Superior temporal gyrus (tissue), 1 donor: ENCODE results near the gene ADAMTS17.
A peak's percentile ranks its signal among the peaks of the same experiment; 100 is the strongest.

Experiments used
- DNase-seq: peaks from one replicate; pipeline ENCODE4 v3.0.0-alpha.2; 2016; ENCODE audit errors: extremely low spot score

ADAMTS17 gene

DNA sequence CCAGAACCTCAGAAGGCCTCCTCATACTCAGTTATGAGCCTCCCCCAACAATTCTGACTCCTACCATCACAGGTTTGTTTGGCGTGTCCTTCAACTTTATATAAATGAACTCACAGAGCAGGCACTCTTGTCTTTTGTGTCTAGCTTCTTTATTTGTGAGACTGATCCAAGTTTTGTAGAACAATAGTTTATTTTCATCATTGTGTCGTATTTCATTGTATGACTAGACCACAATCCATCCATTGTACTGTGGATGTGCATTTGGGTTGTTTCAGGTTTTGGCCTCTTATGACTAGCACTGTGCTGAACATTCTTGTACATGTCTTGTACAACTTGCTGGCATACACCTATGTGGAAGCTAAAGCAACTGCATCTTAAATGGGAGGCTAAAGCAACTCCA lies 315.7 kb downstream of the ADAMTS17 start:
- peak; percentile 67 for DNase-seq

GRCh38 chr15:100022806-100023205 lies 319.0 kb downstream of the ADAMTS17 start:
- DNase-seq = no peak

- no peak for DNase-seq
Measured at GRCh38 chr15:100022391-100022790, 319.4 kb downstream of the ADAMTS17 start.

DNA sequence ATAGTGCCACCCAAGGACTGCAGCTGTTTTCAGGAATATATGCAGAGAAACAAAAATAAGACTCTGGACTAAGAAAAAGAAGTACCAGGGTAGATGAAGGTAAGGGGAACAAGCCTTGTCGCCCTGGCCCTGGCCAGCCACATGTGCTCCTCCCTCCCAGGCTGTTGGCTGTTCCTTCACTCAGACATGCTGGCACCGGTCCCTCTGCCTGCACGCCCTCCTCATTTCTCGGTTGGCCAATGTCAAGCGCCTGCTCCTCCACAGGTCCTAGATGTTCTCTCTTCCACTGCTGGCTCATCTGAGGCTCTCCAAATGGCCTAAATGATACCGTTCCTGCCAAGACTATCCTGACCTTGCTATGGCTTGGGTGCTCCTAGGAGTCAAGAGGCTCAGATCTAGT lies 320.1 kb downstream of the ADAMTS17 start:
- no peak for DNase-seq

DNA sequence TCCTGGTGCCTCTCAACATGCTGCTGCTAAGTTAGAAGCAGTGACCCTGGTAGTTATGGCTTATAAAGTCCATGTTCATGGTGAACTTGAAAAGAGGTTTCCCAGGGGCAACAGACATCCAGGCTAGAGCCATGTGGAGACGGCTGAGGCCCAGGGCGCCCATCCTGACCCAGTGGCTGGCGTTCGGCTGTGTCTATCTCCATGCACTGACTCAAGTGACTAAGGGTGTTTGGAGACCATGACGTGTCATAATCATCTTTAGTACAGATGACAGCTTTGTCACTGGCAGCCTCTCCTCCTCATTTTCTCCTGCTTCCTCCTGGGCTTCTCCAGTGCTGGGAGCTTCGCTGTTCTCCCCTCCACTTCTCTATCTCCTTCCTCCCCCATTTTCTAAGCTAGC lies 321.2 kb downstream of the ADAMTS17 start:
- no peak for DNase-seq

DNA sequence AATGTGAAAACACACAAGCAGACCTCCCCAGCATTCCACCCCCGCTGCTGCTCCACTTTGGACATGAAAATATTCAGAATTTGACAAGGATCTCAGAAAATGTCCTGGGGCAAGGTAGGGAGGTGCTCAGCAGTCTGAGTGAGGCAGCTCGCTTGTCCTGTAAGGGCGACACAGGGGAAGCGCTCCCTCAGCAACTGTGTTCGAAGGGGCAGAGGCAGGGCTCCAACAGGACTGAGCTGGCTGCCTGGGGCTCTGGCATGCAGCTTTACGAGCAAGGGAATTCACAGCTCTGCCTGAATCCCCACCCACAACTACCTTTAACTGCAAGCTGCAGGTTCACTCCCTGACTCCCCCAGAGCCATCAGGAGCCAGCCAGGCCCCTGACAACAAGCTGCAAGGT lies 321.6 kb downstream of the ADAMTS17 start:
- DNase-seq = no peak

- no peak for DNase-seq
Measured at GRCh38 chr15:100019601-100020000, 322.2 kb downstream of the ADAMTS17 start.

- DNase-seq = no peak
Measured at GRCh38 chr15:100018191-100018590, 323.6 kb downstream of the ADAMTS17 start.

- DNase-seq = no peak
Measured at GRCh38 chr15:100017140-100017539, 324.6 kb downstream of the ADAMTS17 start.

DNA sequence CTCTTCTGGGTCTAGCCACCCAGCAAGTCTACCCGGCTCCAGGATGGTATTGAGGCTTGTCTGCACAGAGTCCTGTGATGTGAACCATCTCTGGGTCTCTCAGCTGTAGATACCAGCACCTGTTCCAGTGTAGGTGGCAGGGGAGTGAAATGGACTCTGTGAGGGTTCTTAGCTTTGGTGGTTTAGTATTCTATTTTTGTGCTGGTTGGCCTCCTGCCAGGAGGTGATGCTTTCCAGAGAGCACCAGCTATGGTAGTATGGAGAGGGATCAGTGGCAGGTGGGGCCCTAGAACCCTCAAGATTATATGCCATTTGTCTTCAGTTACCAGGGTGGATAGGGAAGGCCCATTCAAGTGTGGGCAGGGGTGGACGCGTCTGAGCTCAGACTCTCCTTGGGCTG lies 325.1 kb downstream of the ADAMTS17 start:
- no peak for DNase-seq

GRCh38 chr15:100011235-100011634 lies 330.5 kb downstream of the ADAMTS17 start:
- DNase-seq = no peak

DNA sequence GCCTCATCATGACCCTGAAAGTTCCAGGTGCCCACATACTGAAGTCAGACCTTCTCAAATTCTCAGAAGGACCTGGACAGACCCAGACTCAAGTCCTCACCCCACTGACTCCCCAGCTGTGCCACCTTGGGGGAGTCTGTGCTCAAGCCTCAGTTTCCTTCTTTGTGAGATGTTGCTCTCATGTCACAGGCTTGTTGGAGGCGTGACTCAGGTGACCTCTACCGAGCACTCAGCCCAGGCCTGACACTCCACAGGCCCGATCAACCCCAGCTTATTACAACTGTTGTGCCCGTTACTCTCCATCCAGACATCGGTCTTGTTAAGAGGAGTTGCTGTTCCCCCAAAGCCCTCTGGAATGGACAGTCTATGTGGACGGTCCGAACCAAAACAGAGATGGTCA lies 332.4 kb downstream of the ADAMTS17 start:
- no peak for DNase-seq

- DNase-seq = no peak
Measured at GRCh38 chr15:100008258-100008657, 333.5 kb downstream of the ADAMTS17 start.

DNA sequence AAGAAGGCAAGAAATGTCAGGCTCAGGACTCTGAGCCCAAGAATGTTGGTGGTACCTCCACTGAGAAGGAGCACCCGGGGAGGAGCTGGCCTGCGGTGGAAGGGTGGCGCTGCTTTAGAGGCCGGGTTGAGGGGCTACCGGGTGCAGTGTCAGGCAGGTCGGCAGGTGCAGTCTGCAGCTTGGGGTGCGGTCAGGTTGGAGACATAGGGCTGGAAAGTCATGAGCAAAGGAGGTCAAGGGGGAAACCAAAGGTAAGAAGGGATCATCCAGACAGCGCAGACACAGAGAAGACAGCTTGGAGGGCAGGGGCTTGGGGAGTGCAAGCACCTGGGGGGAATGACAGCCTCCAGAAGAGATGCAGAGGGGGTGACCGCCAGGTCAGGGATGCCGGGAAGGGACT lies 334.2 kb downstream of the ADAMTS17 start:
- DNase-seq = no peak

DNA sequence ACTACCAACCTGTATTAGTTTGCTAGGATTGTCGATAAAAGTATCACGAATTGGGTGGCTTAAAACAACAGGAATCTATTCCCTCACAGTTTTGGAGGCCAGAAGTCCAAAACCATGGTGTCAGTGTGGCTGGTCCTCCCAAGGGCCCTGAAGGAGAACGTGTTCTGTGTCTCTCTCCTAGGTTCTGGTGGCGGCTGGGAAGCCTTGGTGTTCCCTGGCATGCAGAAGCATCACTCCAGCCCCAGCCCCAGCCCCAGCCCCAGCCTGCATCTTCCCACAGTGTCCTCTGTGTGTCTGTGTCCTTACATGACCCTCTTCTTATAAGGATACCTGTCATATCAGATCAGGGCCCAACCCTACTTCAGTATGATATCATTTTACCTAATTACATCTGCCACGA lies 336.1 kb downstream of the ADAMTS17 start:
- DNase-seq = no peak

GRCh38 chr15:100005013-100005412 lies 336.8 kb downstream of the ADAMTS17 start:
- no peak for DNase-seq

GRCh38 chr15:100002787-100003536 lies 338.8 kb downstream of the ADAMTS17 start:
- no peak for DNase-seq

DNA sequence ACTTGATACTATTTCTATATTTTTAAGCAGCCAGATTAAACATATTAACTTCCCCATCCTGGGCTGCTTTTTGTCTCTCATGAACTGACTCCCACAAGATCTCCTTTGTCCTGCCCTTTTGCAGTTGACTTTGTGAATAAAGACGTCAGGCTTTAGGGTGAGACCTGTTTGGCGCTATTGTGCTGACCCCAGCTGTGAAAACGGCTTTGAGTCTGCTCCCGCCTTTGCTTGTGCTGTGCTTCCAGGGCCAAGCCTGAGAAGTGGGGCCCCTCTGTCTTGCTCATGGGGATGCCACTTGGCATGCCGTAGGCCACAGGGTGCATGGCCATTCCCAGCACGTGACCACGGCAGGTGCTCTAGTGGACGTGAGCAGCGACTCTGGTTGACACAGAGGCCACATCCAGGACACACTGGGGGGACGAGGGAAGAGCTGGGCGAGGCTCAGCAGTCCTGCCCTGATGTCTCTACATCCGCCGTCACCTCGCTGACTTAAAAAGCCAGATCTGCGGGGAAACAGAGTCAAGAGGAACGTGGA lies 339.6 kb downstream of the ADAMTS17 start:
- DNase-seq = no peak

DNA sequence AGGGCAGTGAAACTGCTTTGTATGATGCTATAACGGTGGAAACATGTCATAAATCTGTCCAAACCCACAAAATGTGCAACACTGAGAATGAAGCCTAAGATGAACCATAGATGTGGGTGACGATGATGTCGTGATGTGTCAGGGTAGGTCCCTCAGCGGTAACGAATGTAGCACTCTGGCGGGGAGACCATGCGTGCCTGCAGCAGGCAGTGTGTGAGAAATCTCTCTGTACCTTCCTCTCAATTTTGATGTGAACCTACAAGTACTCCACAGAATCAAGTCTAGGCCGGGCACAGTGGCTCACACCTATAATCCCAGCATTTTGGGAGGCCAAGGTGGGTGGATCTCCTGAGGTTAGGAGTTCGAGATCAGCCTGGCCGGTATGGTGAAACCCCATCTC lies 340.4 kb downstream of the ADAMTS17 start:
- DNase-seq = no peak

- DNase-seq = no peak
Measured at GRCh38 chr15:99999282-100000070, 342.3 kb downstream of the ADAMTS17 start.

- no peak for DNase-seq
Measured at GRCh38 chr15:99998661-99999101, 343.1 kb downstream of the ADAMTS17 start.

DNA sequence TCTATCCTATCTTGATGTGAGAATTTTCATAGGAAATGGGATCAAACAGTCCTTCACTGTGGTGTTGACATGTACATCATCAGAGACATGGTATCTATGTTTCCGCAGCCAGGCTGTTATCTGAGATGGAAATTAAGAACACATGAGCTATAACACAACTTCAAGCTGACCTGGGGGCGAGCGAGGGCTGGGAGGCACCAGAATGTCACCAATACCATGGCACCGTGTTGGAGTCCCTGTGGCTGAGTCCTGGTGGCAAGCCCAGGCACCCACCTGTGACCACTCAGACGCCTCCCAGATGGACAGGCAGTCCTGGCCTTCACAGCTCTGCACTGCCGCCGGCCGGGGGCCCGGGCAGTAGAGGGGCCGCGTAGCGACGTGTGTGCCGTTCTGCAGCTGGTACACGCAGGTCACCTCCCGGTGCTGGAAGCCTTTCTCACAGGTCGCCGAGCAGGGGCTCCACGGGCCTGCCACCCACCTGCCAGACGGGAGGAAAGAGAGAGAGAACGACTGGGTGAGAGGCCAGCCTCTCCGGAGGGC lies 344.6 kb downstream of the ADAMTS17 start:
- DNase-seq = no peak

GRCh38 chr15:99996660-99997059 lies 345.1 kb downstream of the ADAMTS17 start:
- DNase-seq = no peak
